ENCODE data around the gene TARM1. TPM values are rescaled to one million over a fixed set of nuclear protein-coding genes. Genes with fewer than 3 reads are reported as not detected.

Gene TARM1
- total RNA-seq, 1 donor from 2014 or later, result not detected

DNA sequence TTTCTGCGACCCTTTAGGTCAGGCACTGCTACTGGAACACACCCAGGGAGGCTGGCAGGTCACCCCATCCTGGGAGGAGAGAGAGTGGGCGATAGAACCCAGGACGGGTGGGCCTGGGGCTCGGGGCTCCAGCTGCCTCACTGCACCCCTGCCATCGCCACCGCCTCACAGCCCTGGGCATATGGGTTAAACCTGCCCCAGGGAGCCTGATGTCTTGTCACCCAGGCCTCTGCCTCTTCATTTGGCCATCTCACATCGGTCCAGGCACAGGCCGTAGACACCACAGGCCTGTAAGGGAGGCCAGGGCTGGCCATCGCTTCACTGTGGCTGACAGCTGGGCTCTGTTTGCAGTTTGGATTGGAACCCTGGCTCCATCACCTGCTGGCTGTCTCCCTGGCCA lies 44.5 kb upstream of the TARM1 start:
- H3K36me3 Mint-ChIP-seq (ENCODE audit: low read depth), result peaks cover 79% of the 10 kb centered on the region
- ChIA-PET CTCF (no interaction called here), POLR2A (no interaction called here)
- no peak overlapping the region for H3K4me3 Mint-ChIP-seq
- no peaks in the 10 kb centered on the region for H3K9me3 Mint-ChIP-seq
- H3K27me3 Mint-ChIP-seq, result no peaks in the 10 kb centered on the region
- intact Hi-C loops (cut with micrococcal nuclease), result no loop called here
- TF ChIP-seq, protein P1, sequence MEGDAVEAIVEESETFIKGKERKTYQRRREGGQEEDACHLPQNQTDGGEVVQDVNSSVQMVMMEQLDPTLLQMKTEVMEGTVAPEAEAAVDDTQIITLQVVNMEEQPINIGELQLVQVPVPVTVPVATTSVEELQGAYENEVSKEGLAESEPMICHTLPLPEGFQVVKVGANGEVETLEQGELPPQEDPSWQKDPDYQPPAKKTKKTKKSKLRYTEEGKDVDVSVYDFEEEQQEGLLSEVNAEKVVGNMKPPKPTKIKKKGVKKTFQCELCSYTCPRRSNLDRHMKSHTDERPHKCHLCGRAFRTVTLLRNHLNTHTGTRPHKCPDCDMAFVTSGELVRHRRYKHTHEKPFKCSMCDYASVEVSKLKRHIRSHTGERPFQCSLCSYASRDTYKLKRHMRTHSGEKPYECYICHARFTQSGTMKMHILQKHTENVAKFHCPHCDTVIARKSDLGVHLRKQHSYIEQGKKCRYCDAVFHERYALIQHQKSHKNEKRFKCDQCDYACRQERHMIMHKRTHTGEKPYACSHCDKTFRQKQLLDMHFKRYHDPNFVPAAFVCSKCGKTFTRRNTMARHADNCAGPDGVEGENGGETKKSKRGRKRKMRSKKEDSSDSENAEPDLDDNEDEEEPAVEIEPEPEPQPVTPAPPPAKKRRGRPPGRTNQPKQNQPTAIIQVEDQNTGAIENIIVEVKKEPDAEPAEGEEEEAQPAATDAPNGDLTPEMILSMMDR (IDR thresholded peaks at IDR 0.05), result no peak
- DNase-seq, result no peak
- no peaks in the 10 kb centered on the region for H3K4me1 Mint-ChIP-seq
- ATAC-seq (ENCODE audit: low read depth), result no peak
- H3K27ac Mint-ChIP-seq, result no peak overlapping the region

DNA sequence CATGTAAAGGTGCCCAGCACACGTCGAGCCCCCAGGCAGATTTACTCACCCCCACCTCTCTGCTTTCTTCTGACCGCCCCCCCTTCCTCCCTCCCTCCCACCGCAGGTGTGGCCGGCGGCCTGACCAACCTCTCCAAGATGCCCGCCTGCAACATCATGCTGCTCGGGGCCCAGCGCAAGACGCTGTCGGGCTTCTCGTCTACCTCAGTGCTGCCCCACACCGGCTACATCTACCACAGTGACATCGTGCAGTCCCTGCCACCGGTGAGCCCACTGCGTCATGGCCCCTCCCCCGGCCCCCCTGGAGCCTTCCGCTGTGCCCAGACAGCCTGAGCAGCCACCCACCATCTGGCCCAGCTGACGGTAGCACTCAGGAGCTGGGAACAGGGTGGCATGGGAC lies 43.2 kb upstream of the TARM1 start:
- Mint-ChIP-seq H3K36me3 (ENCODE audit: low read depth) (peaks cover 85% of the 10 kb centered on the region), H3K4me3 (no peak overlapping the region)
- CTCF ChIA-PET, result no interaction called here

DNA sequence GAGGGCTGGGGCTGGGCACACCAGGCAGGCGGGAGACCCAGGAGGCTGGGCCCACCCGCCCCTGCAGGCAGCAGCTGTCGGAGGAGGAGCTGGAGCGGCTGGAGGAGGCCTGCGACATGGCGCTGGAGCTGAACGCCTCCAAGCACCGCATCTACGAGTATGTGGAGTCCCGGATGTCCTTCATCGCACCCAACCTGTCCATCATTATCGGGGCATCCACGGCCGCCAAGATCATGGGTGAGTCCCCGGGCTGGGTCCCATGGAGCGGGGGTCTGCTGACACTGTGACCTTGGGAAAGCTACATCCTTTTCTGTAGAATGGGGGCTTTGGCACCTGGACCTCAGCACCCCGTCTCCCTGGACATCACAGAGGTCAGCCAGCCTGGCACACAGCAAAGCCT lies 42.5 kb upstream of the TARM1 start:
- TF ChIP-seq, protein P1 (IDR thresholded peaks at IDR 0.05), result no peak
- ChIA-PET CTCF (no interaction called here), POLR2A (interaction anchor here (1.0 kb wide), 1 partner anchor 8 kb away, joined by 3 read pairs; the partner anchor contains the start of genes PRPF31 and TFPT)
- intact Hi-C loops (cut with micrococcal nuclease), result no loop called here
- Mint-ChIP-seq H3K27ac (no peak overlapping the region), H3K27me3 (no peaks in the 10 kb centered on the region), H3K36me3 (ENCODE audit: low read depth) (peaks cover 85% of the 10 kb centered on the region), H3K9me3 (no peaks in the 10 kb centered on the region), H3K4me3 (no peak overlapping the region), H3K4me1 (no peaks in the 10 kb centered on the region)
- ATAC-seq (ENCODE audit: low read depth) (no peak), DNase-seq (no peak)

More for the DNA sequence above, 43.2 kb upstream of the TARM1 start:
- Mint-ChIP-seq H3K9me3 (no peaks in the 10 kb centered on the region), H3K27me3 (no peaks in the 10 kb centered on the region), H3K27ac (no peak overlapping the region), H3K4me1 (no peaks in the 10 kb centered on the region)
- ATAC-seq (ENCODE audit: low read depth), result no peak
- POLR2A ChIA-PET, result interaction anchor here (1.0 kb wide), 1 partner anchor 9 kb away, joined by 3 read pairs; the partner anchor contains the start of genes PRPF31 and TFPT
- TF ChIP-seq, protein P1 (IDR thresholded peaks at IDR 0.05), result no peak
- no peak for DNase-seq
- intact Hi-C loops (cut with micrococcal nuclease), result no loop called here

DNA sequence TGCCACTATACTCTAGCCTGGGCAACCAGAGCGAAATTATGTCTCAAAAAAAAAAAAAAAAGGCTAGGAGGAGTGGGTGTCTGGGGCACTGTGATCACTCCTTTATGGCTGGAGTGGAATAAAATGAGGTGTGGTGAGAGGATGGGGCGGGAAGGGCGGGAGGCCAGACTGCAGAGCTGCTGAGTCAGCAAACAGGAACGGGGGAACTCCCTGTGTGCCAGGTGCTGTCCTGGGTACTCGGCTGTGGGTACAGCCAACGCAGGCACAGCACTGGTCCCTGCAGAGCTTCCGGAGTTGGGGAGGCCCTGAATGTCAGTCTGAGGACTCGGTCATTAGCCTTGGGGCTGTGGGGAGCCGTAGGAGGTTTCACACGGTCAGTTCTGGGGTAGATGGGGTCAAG lies 40.1 kb upstream of the TARM1 start:
- intact Hi-C loops (cut with micrococcal nuclease), result no loop called here
- ChIA-PET CTCF (no interaction called here), POLR2A (no interaction called here)
- DNase-seq, result no peak
- no peak for ATAC-seq (ENCODE audit: low read depth)
- Mint-ChIP-seq H3K4me3 (no peak overlapping the region), H3K9me3 (no peaks in the 10 kb centered on the region), H3K27ac (no peak overlapping the region), H3K36me3 (ENCODE audit: low read depth) (peaks cover 77% of the 10 kb centered on the region), H3K4me1 (peaks cover 14% of the 10 kb centered on the region), H3K27me3 (no peaks in the 10 kb centered on the region)
- TF ChIP-seq, protein P1 (IDR thresholded peaks at IDR 0.05), result no peak

DNA sequence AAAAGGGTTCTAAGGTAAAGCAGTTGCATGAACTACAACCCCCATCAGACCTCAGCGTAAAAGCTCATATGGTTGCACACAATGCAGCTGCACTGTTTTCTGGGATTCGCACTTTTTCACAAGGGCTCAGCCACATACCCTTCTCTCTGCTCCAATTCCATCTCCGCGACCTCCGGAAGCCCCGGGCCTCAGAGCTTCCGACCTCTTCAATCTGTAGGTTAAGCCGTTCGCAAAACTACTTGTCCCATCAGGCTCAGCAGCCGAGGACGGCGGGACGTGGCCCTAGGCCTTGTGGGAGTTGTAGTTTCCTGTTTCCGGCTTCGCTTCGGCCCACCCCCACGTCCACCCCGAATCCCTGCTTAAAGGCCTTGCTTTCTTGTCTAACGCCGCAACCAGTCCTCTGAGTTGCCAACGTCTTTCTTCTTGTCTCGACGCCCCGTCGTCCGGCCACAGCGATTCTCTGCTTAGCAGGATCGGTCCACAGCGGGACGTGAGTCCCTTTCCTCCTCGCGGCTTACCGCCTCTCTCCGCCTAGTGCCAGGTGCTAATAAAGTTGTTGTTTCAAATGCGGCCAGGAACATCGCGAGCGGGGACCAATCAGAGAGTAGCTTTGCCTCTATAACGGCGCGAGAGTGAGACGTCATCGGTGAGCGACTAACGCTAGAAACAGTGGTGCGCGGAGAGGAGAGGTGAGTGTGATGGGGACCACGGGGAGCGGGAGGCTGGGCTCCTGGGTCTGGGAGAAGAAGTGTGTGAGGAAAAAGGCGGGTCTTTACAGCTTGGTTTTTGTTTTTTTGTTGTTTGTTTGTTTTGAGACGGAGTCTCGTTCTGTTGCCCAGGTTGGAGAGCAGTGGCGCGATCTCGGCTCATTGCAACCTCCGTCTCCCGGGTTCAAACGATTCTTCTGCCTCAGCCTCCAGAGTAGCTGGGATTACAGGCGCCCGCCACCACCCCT lies 34.2 kb upstream of the TARM1 start, which contains the start of the genes PRPF31 and TFPT:
TSS of gene PRPF31 (plus strand) at position 646 of the 955 bp plus-strand sequence. CDS start 2,525 bp downstream, outside the sequence.
TSS of gene TFPT (minus strand) at position 549 of the 955 bp plus-strand sequence. CDS start at position 161, 388 bp downstream.
- H3K36me3 Mint-ChIP-seq (ENCODE audit: low read depth), result peaks cover 42% of the 10 kb centered on the region
- no peaks in the 10 kb centered on the region for H3K27me3 Mint-ChIP-seq
- intact Hi-C loops (cut with micrococcal nuclease), result loop anchor here (1.0 to 5.0 kb wide), 8 partner anchors 13 to 1292 kb away; partner anchors contain the start of genes CNOT3, LENG1, LENG8 and MYADM
- TF ChIP-seq, protein P1 (IDR thresholded peaks at IDR 0.05), result no peak
- CTCF ChIA-PET, result interaction anchor here (1.0 kb wide), 1 partner anchor 22 kb away, joined by 4 read pairs; no protein-coding TSS in a partner anchor
- DNase-seq (peak; percentile 90), ATAC-seq (ENCODE audit: low read depth) (peak; percentile 93)
- H3K4me1 Mint-ChIP-seq, result peaks cover 36% of the 10 kb centered on the region
- H3K9me3 Mint-ChIP-seq, result no peaks in the 10 kb centered on the region
- peak within 1 kb of the TSS; percentile 98 for H3K27ac Mint-ChIP-seq
- H3K4me3 Mint-ChIP-seq, result peak within 1 kb of the TSS; percentile 94
- POLR2A ChIA-PET, result interaction anchor here (0.5 to 3.1 kb wide), 20 partner anchors 8 to 1539 kb away, joined by 3 to 61 read pairs (median 4); partner anchors contain the start of genes CNOT3, FIZ1, LENG1 and LENG8
